Measurements from ENCODE around the gene PTGES.
"Not testable (repeated sequence)": the region's sequence is repeated elsewhere in the genome, so short reads cannot be mapped to it uniquely, and the experiment has no call there.

PTGES gene

DNA sequence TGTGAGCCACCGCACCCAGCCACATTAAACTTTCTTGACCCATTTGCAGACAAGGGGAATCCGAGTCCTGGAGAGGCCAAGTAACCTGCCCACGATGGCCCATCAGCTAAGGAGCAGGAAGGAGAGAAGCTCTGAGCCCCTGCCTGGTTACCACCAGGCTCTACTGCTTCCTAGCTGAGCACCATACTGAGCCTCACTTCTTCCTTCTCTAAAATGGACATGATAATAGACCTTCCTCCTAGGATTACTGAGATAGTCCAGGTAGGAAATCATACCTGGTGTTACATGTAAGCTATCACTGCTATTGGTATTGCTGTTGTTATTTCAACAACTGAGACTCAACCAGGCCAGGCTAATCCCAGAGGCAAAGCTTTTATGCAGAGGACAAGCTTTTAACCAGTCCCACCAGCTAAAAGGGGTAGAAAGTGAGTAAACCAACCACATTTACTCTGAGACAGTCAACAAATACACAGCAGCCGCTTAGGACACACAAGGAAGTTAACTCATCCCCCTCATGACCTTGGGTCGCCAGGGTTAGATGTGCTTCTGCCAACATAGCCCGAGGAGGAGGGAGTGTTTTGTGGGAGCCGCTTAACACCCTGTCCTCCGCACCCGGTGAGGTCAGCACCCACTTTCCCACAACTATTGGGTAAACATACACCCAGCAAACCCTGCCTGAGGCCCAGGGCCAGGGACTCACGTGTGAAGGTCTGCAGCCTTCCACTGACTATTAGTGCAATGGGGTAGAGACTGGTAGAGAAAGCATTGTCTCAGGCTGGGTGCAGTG lies 20.6 kb upstream of the PTGES start:
- Histone ChIP-seq H3K9ac (ENCODE audit: low read depth in 1 of 2, low read length in 2 of 2) (no peak overlapping the region), H3K9me3 (ENCODE audit: control insufficient read depth in 2 of 2, low read length in 2 of 2) (no peaks in the 10 kb centered on the region), H3K27ac (ENCODE audit: low read depth in 2 of 2, low read length in 2 of 2) (no peak overlapping the region), H3K4me1 (ENCODE audit: control insufficient read depth in 2 of 2, insufficient read depth in 2 of 2, low read length in 2 of 2) (peaks cover 5 to 9% of the 10 kb centered on the region in 2 donors), H3K4me3 (ENCODE audit: low read length in 2 of 2) (no peak overlapping the region), H3K36me3 (ENCODE audit: control insufficient read depth in 2 of 2, insufficient read depth in 2 of 2, low read length in 2 of 2) (no peaks in the 10 kb centered on the region), H3K27me3 (ENCODE audit: control insufficient read depth in 2 of 2, insufficient read depth in 2 of 2, low read length in 2 of 2) (no peaks in the 10 kb centered on the region)

DNA sequence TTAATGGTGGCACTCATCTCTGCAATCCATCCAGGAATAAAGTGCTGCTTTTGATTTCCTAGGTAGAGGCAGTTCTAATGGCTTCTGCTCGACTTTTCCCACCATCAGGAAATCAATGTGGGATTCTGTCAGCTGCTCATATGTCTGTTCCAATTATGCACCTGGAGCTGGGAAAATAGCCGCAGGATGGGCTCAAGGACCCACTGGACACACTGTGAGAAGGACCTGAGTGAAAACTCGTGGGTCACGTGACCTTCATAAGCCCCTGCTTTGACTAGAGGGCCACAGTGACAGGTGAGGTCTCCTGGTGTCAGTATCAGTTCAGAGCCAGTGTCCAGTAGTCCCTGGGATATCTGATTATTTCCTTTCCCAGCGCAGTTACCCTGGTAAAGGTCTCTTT lies 17.9 kb upstream of the PTGES start:
- H3K36me3 ChIP-seq (ENCODE audit: control insufficient read depth in 2 of 2, insufficient read depth in 2 of 2, low read length in 2 of 2) = no peaks in the 10 kb centered on the region
- no peak overlapping the region for H3K4me3 ChIP-seq (ENCODE audit: low read length in 2 of 2)
- no peak overlapping the region for H3K27ac ChIP-seq (ENCODE audit: low read depth in 2 of 2, low read length in 2 of 2)
- no peaks in the 10 kb centered on the region for H3K4me1 ChIP-seq (ENCODE audit: control insufficient read depth in 2 of 2, insufficient read depth in 2 of 2, low read length in 2 of 2)
- no peaks in the 10 kb centered on the region for H3K9me3 ChIP-seq (ENCODE audit: control insufficient read depth in 2 of 2, low read length in 2 of 2)
- H3K9ac ChIP-seq (ENCODE audit: low read depth in 1 of 2, low read length in 2 of 2) = no peak overlapping the region
- no peaks in the 10 kb centered on the region for H3K27me3 ChIP-seq (ENCODE audit: control insufficient read depth in 2 of 2, insufficient read depth in 2 of 2, low read length in 2 of 2)

DNA sequence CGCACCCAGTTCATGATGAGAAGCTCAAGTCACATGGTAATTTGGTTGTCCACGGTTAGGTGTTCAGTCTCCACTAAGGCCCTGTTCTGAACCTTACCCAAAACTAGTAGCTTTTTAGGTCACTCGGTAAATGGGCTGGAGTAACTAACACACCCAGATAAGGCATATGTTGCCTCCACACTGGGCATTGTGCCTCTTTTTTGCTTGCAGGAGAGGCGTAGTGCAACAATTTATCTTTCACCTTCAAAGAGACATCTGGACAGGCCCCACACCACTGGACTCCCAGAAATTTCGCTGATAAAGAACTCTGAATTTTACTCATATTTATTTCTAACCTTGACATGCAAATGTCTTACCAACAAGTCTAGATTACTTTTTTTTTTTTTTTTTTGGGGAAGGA lies 16.8 kb upstream of the PTGES start:
- no peaks in the 10 kb centered on the region for H3K4me1 ChIP-seq (ENCODE audit: control insufficient read depth in 2 of 2, insufficient read depth in 2 of 2, low read length in 2 of 2)
- no peak overlapping the region for H3K4me3 ChIP-seq (ENCODE audit: low read length in 2 of 2)
- H3K27me3 ChIP-seq (ENCODE audit: control insufficient read depth in 2 of 2, insufficient read depth in 2 of 2, low read length in 2 of 2) = no peaks in the 10 kb centered on the region
- no peaks in the 10 kb centered on the region for H3K36me3 ChIP-seq (ENCODE audit: control insufficient read depth in 2 of 2, insufficient read depth in 2 of 2, low read length in 2 of 2)
- H3K27ac ChIP-seq (ENCODE audit: low read depth in 2 of 2, low read length in 2 of 2) = no peak overlapping the region
- no peak overlapping the region for H3K9ac ChIP-seq (ENCODE audit: low read depth in 1 of 2, low read length in 2 of 2)
- H3K9me3 ChIP-seq (ENCODE audit: control insufficient read depth in 2 of 2, low read length in 2 of 2) = no peaks in the 10 kb centered on the region

DNA sequence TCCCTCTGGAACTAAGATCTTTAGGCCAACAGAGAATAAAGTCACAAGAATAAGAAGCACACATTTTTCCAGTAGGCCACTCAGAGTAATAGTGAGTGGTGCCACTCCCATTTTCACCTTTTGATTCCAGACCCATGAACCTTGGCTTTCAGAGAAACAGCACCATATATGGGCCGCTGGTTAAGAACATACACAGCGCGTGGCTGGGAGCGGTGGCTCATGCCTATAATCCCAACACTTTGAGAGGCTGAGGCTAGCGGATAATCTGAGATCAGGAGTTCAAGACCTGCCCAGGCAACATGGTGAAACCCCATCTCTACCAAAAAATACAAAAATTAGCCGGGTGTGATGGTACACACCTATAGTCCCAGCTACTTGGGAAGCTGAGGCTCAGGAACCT lies 15.6 kb upstream of the PTGES start:
- Histone ChIP-seq H3K9ac (ENCODE audit: low read depth in 1 of 2, low read length in 2 of 2) (no peak overlapping the region), H3K4me3 (ENCODE audit: low read length in 2 of 2) (no peak overlapping the region), H3K36me3 (ENCODE audit: control insufficient read depth in 2 of 2, insufficient read depth in 2 of 2, low read length in 2 of 2) (no peaks in the 10 kb centered on the region), H3K4me1 (ENCODE audit: control insufficient read depth in 2 of 2, insufficient read depth in 2 of 2, low read length in 2 of 2) (peaks cover 0 to 2% of the 10 kb centered on the region in 2 donors), H3K27me3 (ENCODE audit: control insufficient read depth in 2 of 2, insufficient read depth in 2 of 2, low read length in 2 of 2) (no peaks in the 10 kb centered on the region), H3K9me3 (ENCODE audit: control insufficient read depth in 2 of 2, low read length in 2 of 2) (no peaks in the 10 kb centered on the region), H3K27ac (ENCODE audit: low read depth in 2 of 2, low read length in 2 of 2) (no peak overlapping the region)

DNA sequence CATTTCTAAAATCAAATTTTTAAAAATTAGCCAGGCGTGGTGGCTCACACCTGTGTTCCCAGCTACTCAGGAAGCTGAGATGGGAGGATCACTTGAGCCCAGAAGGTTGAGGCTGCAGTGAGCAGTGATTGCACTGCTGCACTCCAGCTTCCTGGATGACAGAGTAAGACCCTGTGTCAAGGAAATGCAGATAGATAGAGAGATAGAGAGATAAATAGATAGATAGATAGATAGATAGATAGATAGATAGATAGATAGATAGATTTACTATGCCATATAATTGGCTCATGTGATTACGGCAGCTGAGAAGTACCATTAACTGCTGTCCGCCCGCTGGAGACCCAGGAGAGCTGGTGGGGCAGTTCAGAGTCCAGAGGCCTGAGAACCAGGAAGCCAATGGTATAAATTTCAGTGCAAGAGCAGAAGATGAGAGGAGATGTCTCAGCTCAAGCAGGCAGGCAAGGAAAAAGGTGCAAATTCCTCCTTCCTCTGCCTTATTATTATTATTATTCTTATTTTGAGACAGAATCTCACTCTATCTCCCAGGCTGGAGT lies 13.0 kb upstream of the PTGES start:
- no peak overlapping the region for H3K4me3 ChIP-seq (ENCODE audit: low read length in 2 of 2)
- H3K9me3 ChIP-seq (ENCODE audit: control insufficient read depth in 2 of 2, low read length in 2 of 2) = no peaks in the 10 kb centered on the region
- no peaks in the 10 kb centered on the region for H3K36me3 ChIP-seq (ENCODE audit: control insufficient read depth in 2 of 2, insufficient read depth in 2 of 2, low read length in 2 of 2)
- H3K27ac ChIP-seq (ENCODE audit: low read depth in 2 of 2, low read length in 2 of 2) = no peak overlapping the region
- peaks cover 7 to 26% of the 10 kb centered on the region in 2 donors for H3K4me1 ChIP-seq (ENCODE audit: control insufficient read depth in 2 of 2, insufficient read depth in 2 of 2, low read length in 2 of 2)
- H3K27me3 ChIP-seq (ENCODE audit: control insufficient read depth in 2 of 2, insufficient read depth in 2 of 2, low read length in 2 of 2) = no peaks in the 10 kb centered on the region
- H3K9ac ChIP-seq (ENCODE audit: low read depth in 1 of 2, low read length in 2 of 2) = no peak overlapping the region

DNA sequence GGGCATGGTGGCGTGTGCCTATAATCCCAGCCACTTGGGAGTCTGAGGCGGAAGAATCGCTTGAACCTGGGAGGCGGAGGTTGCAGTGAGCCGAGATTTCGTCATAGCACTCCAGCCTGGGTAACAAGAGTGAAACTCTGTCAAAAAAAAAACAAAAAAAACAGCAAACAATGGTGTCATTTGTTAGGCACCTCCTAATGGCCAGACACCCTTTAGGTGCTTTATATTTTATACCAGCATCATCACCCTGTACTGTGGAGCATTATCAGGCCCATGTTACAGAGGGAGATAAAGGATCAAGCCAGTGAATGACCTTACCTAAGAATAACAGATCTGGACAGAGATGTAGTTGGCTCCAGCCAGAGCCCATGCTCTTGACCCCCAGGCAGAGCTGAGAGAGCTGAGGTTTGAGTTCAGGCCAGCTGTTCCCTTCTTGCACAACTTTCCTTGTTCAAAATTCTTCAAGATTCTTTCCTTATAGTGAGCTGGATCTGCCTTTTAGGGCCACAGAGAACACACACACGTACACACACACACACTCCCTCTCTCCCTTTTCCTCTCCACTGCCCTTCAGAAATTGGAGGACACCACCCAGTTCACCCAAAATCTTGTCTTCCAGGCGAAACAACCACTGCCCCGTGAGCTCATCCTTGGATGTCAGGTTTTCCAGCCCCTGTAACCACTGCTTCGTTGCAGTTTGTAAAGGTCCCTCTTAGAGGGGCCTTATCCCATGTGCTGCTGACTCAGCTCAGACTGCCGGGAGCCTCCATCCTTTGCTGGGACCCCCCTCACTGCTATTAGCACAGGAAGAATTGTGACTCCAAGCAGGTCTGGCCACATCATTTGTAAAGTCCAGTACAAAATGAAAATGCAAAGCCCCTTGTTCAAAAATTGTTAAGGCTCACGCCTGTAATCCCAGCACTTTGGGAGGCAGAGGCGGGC lies 10.4 kb upstream of the PTGES start:
- Histone ChIP-seq H3K9ac (ENCODE audit: low read depth in 1 of 2, low read length in 2 of 2) (peak overlapping the region in 1 of 2 donors; percentile 24), H3K9me3 (ENCODE audit: control insufficient read depth in 2 of 2, low read length in 2 of 2) (no peaks in the 10 kb centered on the region), H3K27ac (ENCODE audit: low read depth in 2 of 2, low read length in 2 of 2) (peak overlapping the region; percentile 68 to 89)

DNA sequence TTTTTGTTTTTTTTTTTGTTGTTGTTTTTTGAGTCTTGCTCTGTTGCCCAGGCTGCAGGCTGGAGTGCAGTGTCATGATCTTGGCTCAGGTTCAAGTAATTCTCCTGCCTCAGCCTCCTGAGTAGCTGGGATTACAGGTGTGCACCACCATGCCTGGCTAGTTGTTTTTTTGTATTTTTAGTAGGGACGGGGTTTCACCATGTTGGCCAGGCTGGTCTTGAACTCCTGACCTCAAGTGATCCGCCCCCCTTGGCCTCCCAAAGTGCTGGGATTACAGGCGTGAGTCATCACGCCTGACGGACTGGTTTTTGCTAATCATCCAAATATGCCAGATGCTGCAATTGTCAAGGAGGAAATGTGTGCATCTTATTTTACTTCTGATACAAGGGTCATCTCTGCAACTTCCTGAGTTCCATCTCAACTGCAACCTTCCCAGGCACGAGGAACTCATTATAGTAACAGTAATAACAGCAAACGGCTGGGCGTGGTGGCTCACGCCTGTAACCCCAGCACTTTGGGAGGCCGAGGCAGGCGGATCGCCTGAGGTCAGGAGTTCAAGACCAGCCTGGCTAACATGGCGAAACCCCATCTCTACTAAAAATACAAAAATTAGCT lies 9.6 kb upstream of the PTGES start:
- H3K27me3 ChIP-seq (ENCODE audit: control insufficient read depth in 2 of 2, insufficient read depth in 2 of 2, low read length in 2 of 2); H3K9me3 ChIP-seq (ENCODE audit: control insufficient read depth in 2 of 2, low read length in 2 of 2); H3K36me3 ChIP-seq (ENCODE audit: control insufficient read depth in 2 of 2, insufficient read depth in 2 of 2, low read length in 2 of 2); H3K4me3 ChIP-seq (ENCODE audit: low read length in 2 of 2); H3K9ac ChIP-seq (ENCODE audit: low read depth in 1 of 2, low read length in 2 of 2): not testable (repeated sequence)
- H3K4me1 ChIP-seq (ENCODE audit: control insufficient read depth in 2 of 2, insufficient read depth in 2 of 2, low read length in 2 of 2) = peaks cover 7 to 26% of the 10 kb centered on the region in 2 donors
- peak overlapping the region; percentile 68 to 89 for H3K27ac ChIP-seq (ENCODE audit: low read depth in 2 of 2, low read length in 2 of 2)

More for the DNA sequence above, 10.4 kb upstream of the PTGES start:
- H3K36me3 ChIP-seq (ENCODE audit: control insufficient read depth in 2 of 2, insufficient read depth in 2 of 2, low read length in 2 of 2) = no peaks in the 10 kb centered on the region
- H3K4me1 ChIP-seq (ENCODE audit: control insufficient read depth in 2 of 2, insufficient read depth in 2 of 2, low read length in 2 of 2) = peaks cover 7 to 26% of the 10 kb centered on the region in 2 donors
- H3K27me3 ChIP-seq (ENCODE audit: control insufficient read depth in 2 of 2, insufficient read depth in 2 of 2, low read length in 2 of 2) = no peaks in the 10 kb centered on the region
- H3K4me3 ChIP-seq (ENCODE audit: low read length in 2 of 2) = no peak overlapping the region

DNA sequence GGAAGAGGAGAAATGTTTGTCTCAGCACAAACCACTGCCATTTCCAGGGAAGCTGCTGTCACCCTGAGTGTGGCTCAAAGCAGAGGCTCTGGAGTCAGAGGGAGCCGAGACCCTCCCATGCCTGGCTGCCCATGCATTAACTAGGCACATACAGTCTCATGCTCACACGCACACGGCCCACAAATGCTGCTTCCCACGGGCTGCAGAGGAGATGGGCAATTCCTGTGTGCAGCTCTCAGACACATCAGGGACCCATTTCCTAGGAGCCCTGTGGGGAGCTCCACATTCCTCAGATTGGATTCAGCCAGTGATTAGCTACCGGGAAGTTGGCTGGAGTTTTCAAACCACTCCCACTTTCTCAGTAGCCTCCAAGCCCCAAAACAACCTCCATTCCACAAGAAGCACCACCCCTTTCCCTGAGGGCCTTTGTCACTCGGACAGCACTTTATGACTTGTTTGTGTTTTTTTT lies 9.1 kb upstream of the PTGES start:
- Histone ChIP-seq H3K9ac (ENCODE audit: low read depth in 1 of 2, low read length in 2 of 2) (peak overlapping the region in 1 of 2 donors; percentile 26), H3K4me3 (ENCODE audit: low read length in 2 of 2) (peak overlapping the region; percentile 13 to 28), H3K36me3 (ENCODE audit: control insufficient read depth in 2 of 2, insufficient read depth in 2 of 2, low read length in 2 of 2) (no peaks in the 10 kb centered on the region), H3K4me1 (ENCODE audit: control insufficient read depth in 2 of 2, insufficient read depth in 2 of 2, low read length in 2 of 2) (peaks cover 7 to 26% of the 10 kb centered on the region in 2 donors), H3K27ac (ENCODE audit: low read depth in 2 of 2, low read length in 2 of 2) (peak overlapping the region; percentile 68 to 89), H3K9me3 (ENCODE audit: control insufficient read depth in 2 of 2, low read length in 2 of 2) (no peaks in the 10 kb centered on the region), H3K27me3 (ENCODE audit: control insufficient read depth in 2 of 2, insufficient read depth in 2 of 2, low read length in 2 of 2) (no peaks in the 10 kb centered on the region)

DNA sequence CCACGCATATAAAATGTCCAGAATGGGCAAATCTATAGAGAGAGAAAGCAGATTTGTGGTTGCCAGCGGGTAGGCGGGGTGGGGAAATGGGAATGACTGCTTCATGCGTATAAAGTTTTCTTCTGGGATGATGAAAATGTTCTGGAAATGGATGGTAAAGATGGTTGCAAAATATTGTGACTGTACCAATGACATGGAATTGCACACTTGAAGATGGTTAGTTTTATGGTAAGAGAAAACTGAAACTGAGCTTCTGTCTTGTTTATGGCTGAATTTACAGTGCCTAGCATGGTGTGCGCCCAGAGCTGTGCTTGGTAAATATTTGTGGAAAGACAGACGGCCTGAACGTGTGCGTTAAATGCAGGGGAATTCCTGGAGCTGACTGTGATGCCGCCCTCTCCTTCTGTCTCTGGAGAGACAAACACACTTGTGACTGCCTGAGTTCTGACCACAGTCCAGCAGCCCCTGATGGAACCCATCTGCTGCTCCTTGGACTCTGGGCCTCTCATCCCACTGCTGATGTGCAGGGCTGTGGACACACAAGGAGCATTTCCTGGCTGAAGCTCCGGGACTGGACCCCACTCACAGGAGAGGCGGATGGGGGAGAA lies 8.6 kb upstream of the PTGES start:
- Histone ChIP-seq H3K9me3 (ENCODE audit: control insufficient read depth in 2 of 2, low read length in 2 of 2) (no peaks in the 10 kb centered on the region), H3K4me1 (ENCODE audit: control insufficient read depth in 2 of 2, insufficient read depth in 2 of 2, low read length in 2 of 2) (peaks cover 7 to 26% of the 10 kb centered on the region in 2 donors), H3K4me3 (ENCODE audit: low read length in 2 of 2) (peak overlapping the region; percentile 13 to 28), H3K36me3 (ENCODE audit: control insufficient read depth in 2 of 2, insufficient read depth in 2 of 2, low read length in 2 of 2) (no peaks in the 10 kb centered on the region), H3K9ac (ENCODE audit: low read depth in 1 of 2, low read length in 2 of 2) (peak overlapping the region in 1 of 2 donors; percentile 26), H3K27me3 (ENCODE audit: control insufficient read depth in 2 of 2, insufficient read depth in 2 of 2, low read length in 2 of 2) (no peaks in the 10 kb centered on the region), H3K27ac (ENCODE audit: low read depth in 2 of 2, low read length in 2 of 2) (peak overlapping the region; percentile 68 to 89)
